ENCODE measurements around the gene LMO2. TPM values are rescaled to one million over a fixed set of nuclear protein-coding genes. Genes with fewer than 3 reads are reported as not detected.
"Not testable (repeated sequence)": the region's sequence is repeated elsewhere in the genome, so short reads cannot be mapped to it uniquely, and the experiment has no call there.

LMO2 gene
- total and polyA plus RNA-seq, 2 donors (not counting 1 experiment from before 2014, with no cell fraction given), result 6.2 to 10.7 TPM

DNA sequence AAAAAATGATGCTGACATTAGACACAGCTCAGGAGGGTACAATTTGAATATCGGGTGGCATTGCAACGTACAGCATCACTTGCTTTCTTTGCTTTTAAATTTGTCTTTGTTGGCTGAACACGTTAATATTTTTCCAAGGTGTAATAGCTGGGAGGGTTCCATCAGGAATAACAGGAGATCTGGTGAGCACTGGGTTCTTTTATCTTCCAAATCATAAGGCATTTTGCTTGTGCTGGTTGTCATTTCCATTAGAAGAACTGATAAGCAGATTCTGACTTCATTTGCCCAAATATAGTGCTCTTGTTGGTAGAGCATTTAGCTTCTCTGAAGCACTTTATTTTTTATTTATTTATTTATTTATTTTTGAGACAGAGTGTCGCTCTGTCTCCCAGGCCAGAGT, 48.9 kb downstream of the LMO2 start:
- Histone ChIP-seq H4K20me1 (ENCODE audit: control insufficient read depth, insufficient read depth, low read length, poor library complexity, severe bottlenecking) (no peaks in the 10 kb centered on the region), H3K27ac (ENCODE audit: low read length in 2 of 2) (no peak overlapping the region), H3K79me2 (ENCODE audit: control insufficient read depth, insufficient read depth, low read length) (no peaks in the 10 kb centered on the region), H3K36me3 (replicated peaks in 1 of 2; ENCODE audit: control extremely low read depth in 1 of 2, control insufficient read depth in 1 of 2, extremely low read depth in 1 of 2, insufficient read depth in 2 of 2, low read length in 1 of 2) (no peaks in the 10 kb centered on the region), H3K27me3 (replicated peaks in 1 of 4; ENCODE audit: control extremely low read depth in 1 of 4, control insufficient read depth in 3 of 4, insufficient read depth in 4 of 4, low read length in 3 of 4) (peaks cover 0 to 4% (median 2%) of the 10 kb centered on the region in 4 experiments), H3K9me3 (ENCODE audit: control extremely low read depth in 1 of 3, control insufficient read depth in 2 of 3, insufficient read depth in 1 of 3, low read length in 2 of 3) (no peaks in the 10 kb centered on the region), H3K4me2 (replicated peaks; ENCODE audit: low read depth, low read length, poor library complexity, severe bottlenecking) (no peak overlapping the region), H3K4me1 (ENCODE audit: control insufficient read depth in 2 of 2, insufficient read depth in 2 of 2, low read length in 2 of 2) (no peaks in the 10 kb centered on the region), H3K9ac (ENCODE audit: low read length) (no peak overlapping the region), H2AFZ (ENCODE audit: insufficient read depth, low read depth, low read length, poor library complexity, severe bottlenecking) (no peak overlapping the region), H3K4me3 (ENCODE audit: control extremely low read depth in 1 of 5, extremely low read depth in 1 of 5, insufficient read depth in 1 of 5, low read depth in 2 of 5, low read length in 4 of 5) (no peak overlapping the region)
- ChIA-PET CTCF (interaction anchor here (0.7 to 1.8 kb wide), 4 partner anchors 12 to 128 kb away, joined by 3 to 6 read pairs (median 4); no protein-coding TSS in a partner anchor), POLR2A (no interaction called here)
- H3K4me3 Mint-ChIP-seq, result no peak overlapping the region
- no peaks in the 10 kb centered on the region for H3K9me3 Mint-ChIP-seq (ENCODE audit: insufficient read depth)
- ATAC-seq (ENCODE audit: low read depth), result no peak
- WGBS (ENCODE audit: insufficient coverage), result 92% methylated on average over 2 of the region's 4 CpGs
- no peaks in the 10 kb centered on the region for H3K4me1 Mint-ChIP-seq
- DNase-seq, result no peak
- no peak for TF ChIP-seq EZH2 (IDR thresholded peaks at IDR 0.05; ENCODE audit: borderline replicate concordance, insufficient read depth, low read depth, low read length, poor library complexity, severe bottlenecking)
- TF ChIP-seq, protein P1, sequence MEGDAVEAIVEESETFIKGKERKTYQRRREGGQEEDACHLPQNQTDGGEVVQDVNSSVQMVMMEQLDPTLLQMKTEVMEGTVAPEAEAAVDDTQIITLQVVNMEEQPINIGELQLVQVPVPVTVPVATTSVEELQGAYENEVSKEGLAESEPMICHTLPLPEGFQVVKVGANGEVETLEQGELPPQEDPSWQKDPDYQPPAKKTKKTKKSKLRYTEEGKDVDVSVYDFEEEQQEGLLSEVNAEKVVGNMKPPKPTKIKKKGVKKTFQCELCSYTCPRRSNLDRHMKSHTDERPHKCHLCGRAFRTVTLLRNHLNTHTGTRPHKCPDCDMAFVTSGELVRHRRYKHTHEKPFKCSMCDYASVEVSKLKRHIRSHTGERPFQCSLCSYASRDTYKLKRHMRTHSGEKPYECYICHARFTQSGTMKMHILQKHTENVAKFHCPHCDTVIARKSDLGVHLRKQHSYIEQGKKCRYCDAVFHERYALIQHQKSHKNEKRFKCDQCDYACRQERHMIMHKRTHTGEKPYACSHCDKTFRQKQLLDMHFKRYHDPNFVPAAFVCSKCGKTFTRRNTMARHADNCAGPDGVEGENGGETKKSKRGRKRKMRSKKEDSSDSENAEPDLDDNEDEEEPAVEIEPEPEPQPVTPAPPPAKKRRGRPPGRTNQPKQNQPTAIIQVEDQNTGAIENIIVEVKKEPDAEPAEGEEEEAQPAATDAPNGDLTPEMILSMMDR (IDR thresholded peaks at IDR 0.05), result no peak
- peaks cover 12% of the 10 kb centered on the region for H3K27me3 Mint-ChIP-seq
- no peak overlapping the region for H3K27ac Mint-ChIP-seq
- intact Hi-C loops (cut with micrococcal nuclease), result no loop called here

DNA sequence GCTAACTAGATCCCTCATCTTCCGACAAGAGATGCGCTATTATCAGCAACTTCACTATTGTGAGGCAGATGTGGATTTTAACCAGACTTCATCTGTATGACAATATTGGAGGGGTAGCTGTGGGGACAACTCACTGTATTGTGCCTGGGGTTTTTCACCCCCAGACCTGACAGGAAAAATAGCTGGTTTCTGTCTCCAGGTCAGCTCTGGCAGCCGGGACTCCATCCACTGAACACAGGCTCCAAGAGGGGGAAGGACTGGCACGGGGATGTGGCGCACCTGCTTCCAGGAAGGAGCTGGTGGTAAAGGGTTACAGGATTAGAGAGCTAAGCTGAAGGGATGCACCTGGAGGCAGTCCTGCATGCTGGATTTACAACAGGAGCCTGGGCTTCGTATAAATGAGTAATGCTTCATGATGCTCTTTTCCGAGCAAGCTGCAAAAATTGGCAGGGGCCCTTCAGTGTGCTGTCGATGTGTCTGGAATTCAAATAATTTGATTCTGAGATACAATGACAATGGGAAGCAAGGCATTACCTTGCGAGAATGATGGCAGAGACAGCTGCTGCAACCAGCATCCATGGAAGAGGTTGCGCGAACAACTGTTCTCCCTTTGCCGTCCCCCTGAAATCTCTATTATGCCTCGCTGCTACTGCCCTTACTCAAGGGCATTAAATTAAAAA, 49.5 kb downstream of the LMO2 start:
- Mint-ChIP-seq H3K4me1 (no peaks in the 10 kb centered on the region), H3K9me3 (ENCODE audit: insufficient read depth) (no peaks in the 10 kb centered on the region), H3K27ac (no peak overlapping the region), H3K27me3 (peaks cover 12% of the 10 kb centered on the region), H3K4me3 (no peak overlapping the region)
- Histone ChIP-seq H3K27ac (ENCODE audit: low read length in 2 of 2) (no peak overlapping the region), H3K9me3 (ENCODE audit: control extremely low read depth in 1 of 3, control insufficient read depth in 2 of 3, insufficient read depth in 1 of 3, low read length in 2 of 3) (no peaks in the 10 kb centered on the region), H4K20me1 (ENCODE audit: control insufficient read depth, insufficient read depth, low read length, poor library complexity, severe bottlenecking) (no peaks in the 10 kb centered on the region), H2AFZ (ENCODE audit: insufficient read depth, low read depth, low read length, poor library complexity, severe bottlenecking) (no peak overlapping the region), H3K4me2 (replicated peaks; ENCODE audit: low read depth, low read length, poor library complexity, severe bottlenecking) (no peak overlapping the region), H3K36me3 (replicated peaks in 1 of 2; ENCODE audit: control extremely low read depth in 1 of 2, control insufficient read depth in 1 of 2, extremely low read depth in 1 of 2, insufficient read depth in 2 of 2, low read length in 1 of 2) (no peaks in the 10 kb centered on the region), H3K27me3 (replicated peaks in 1 of 4; ENCODE audit: control extremely low read depth in 1 of 4, control insufficient read depth in 3 of 4, insufficient read depth in 4 of 4, low read length in 3 of 4) (peaks cover 0 to 4% (median 2%) of the 10 kb centered on the region in 4 experiments), H3K79me2 (ENCODE audit: control insufficient read depth, insufficient read depth, low read length) (no peaks in the 10 kb centered on the region), H3K9ac (ENCODE audit: low read length) (no peak overlapping the region), H3K4me1 (ENCODE audit: control insufficient read depth in 2 of 2, insufficient read depth in 2 of 2, low read length in 2 of 2) (no peaks in the 10 kb centered on the region), H3K4me3 (ENCODE audit: control extremely low read depth in 1 of 5, extremely low read depth in 1 of 5, insufficient read depth in 1 of 5, low read depth in 2 of 5, low read length in 4 of 5) (no peak overlapping the region)
- no peak for DNase-seq
- TF ChIP-seq, protein P1 (IDR thresholded peaks at IDR 0.05), result no peak
- no peak for TF ChIP-seq EZH2 (IDR thresholded peaks at IDR 0.05; ENCODE audit: borderline replicate concordance, insufficient read depth, low read depth, low read length, poor library complexity, severe bottlenecking)
- intact Hi-C loops (cut with micrococcal nuclease), result no loop called here
- 97% methylated on average over 9 of the region's 13 CpGs for WGBS (ENCODE audit: insufficient coverage)
- CTCF ChIA-PET, result interaction anchor here (0.6 to 1.8 kb wide), 5 partner anchors 12 to 149 kb away, joined by 3 to 6 read pairs (median 4); no protein-coding TSS in a partner anchor
- ATAC-seq (ENCODE audit: low read depth), result no peak
- POLR2A ChIA-PET, result no interaction called here

DNA sequence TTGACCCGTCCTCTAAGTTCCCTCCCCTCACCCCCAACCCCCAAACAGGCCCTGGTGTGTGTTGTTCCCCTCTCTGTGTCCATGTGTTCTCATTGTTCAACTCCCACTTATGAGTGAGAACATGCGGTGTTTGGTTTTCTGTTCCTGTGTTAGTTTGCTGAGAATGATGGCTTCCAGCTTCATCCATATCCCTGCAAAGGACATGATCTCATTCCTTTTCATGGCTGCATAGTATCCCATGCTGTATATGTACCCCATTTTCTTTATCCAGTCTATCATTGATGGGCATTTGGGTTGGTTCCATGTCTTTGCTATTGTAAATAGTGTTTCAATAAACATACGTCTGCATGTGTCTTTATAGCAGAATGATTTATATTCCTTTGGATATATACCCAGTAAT, 53.6 kb downstream of the LMO2 start:
- not testable (repeated sequence) for H3K27ac Mint-ChIP-seq; H2AFZ ChIP-seq (ENCODE audit: insufficient read depth, low read depth, low read length, poor library complexity, severe bottlenecking)

More for the DNA sequence above, 53.6 kb downstream of the LMO2 start:
- H3K4me1 Mint-ChIP-seq; H3K4me3 Mint-ChIP-seq; H3K79me2 ChIP-seq (ENCODE audit: control insufficient read depth, insufficient read depth, low read length); DNase-seq; H3K9ac ChIP-seq (ENCODE audit: low read length); intact Hi-C loops (cut with micrococcal nuclease); H3K36me3 ChIP-seq (replicated peaks in 1 of 2; ENCODE audit: control extremely low read depth in 1 of 2, control insufficient read depth in 1 of 2, extremely low read depth in 1 of 2, insufficient read depth in 2 of 2, low read length in 1 of 2); CTCF ChIA-PET; H3K4me3 ChIP-seq (ENCODE audit: control extremely low read depth in 1 of 5, extremely low read depth in 1 of 5, insufficient read depth in 1 of 5, low read depth in 2 of 5, low read length in 4 of 5); H3K4me1 ChIP-seq (ENCODE audit: control insufficient read depth in 2 of 2, insufficient read depth in 2 of 2, low read length in 2 of 2); ATAC-seq (ENCODE audit: low read depth); H3K9me3 ChIP-seq (ENCODE audit: control extremely low read depth in 1 of 3, control insufficient read depth in 2 of 3, insufficient read depth in 1 of 3, low read length in 2 of 3); H4K20me1 ChIP-seq (ENCODE audit: control insufficient read depth, insufficient read depth, low read length, poor library complexity, severe bottlenecking); H3K27me3 ChIP-seq (replicated peaks in 1 of 4; ENCODE audit: control extremely low read depth in 1 of 4, control insufficient read depth in 3 of 4, insufficient read depth in 4 of 4, low read length in 3 of 4); H3K4me2 ChIP-seq (replicated peaks; ENCODE audit: low read depth, low read length, poor library complexity, severe bottlenecking); H3K27ac ChIP-seq (ENCODE audit: low read length in 2 of 2); H3K9me3 Mint-ChIP-seq (ENCODE audit: insufficient read depth): not testable (repeated sequence)
- WGBS (ENCODE audit: insufficient coverage), result 100% methylated on average over 1 of the region's 3 CpGs
- H3K27me3 Mint-ChIP-seq, result peaks cover 30% of the 10 kb centered on the region
- POLR2A ChIA-PET, result interaction anchor here (1.1 kb wide), 1 partner anchor 54 kb away, joined by 4 read pairs; no protein-coding TSS in a partner anchor
